Neural progenitor cell (in vitro differentiated cells): Measurements from ENCODE around the gene KLF16. TPM values are rescaled to one million over a fixed set of nuclear protein-coding genes. Genes with fewer than 3 reads are reported as not detected.
A peak's percentile ranks its signal among the peaks of the same experiment; 100 is the strongest.

Experiments used
- DNase-seq: peaks from one replicate; pipeline ENCODE4 v3.0.0-alpha.2; 2016; ENCODE audit warnings: low spot score
- H2AFZ ChIP-seq: fragments of 200-600 bp; sonication (generic); replicated peaks from 2 replicates; pipeline ENCODE4 v1.6.1; 2016; ENCODE audit warnings: antibody characterized with exemption
- H3F3A ChIP-seq: fragments of 200-600 bp; sonication (generic); 2 replicates; pipeline ENCODE4 v1.6.1; 2016; ENCODE audit warnings: antibody characterized with exemption, low read depth
- H3K27ac ChIP-seq: fragments of 200-600 bp; sonication (generic); 2 replicates; pipeline ENCODE4 v1.5.1; 2016; ENCODE audit warnings: mild to moderate bottlenecking
- H3K27me3 ChIP-seq: fragments of 200-600 bp; sonication (generic); 2 replicates; pipeline ENCODE4 v1.6.1; 2016; ENCODE audit warnings: mild to moderate bottlenecking, moderate library complexity
- H3K36me3 ChIP-seq: fragments of 200-600 bp; sonication (generic); 2 replicates; pipeline ENCODE4 v1.5.1; 2016
- H3K4me1 ChIP-seq: fragments of 200-600 bp; sonication (generic); 2 replicates; pipeline ENCODE4 v1.6.1; 2016; ENCODE audit warnings: mixed run types
- H3K4me2 ChIP-seq: fragments of 200-600 bp; sonication (generic); 2 replicates; pipeline ENCODE4 v1.6.1; 2016
- H3K4me3 ChIP-seq: fragments of 200-600 bp; sonication (generic); 2 replicates; pipeline ENCODE4 v1.5.1; 2016
- H3K79me2 ChIP-seq: fragments of 200-600 bp; sonication (generic); 2 replicates; pipeline ENCODE4 v1.6.1; 2016; ENCODE audit warnings: low read depth
- H3K9ac ChIP-seq: fragments of 200-600 bp; sonication (generic); 2 replicates; pipeline ENCODE4 v1.6.1; 2016
- H3K9me3 ChIP-seq: fragments of 200-600 bp; sonication (generic); 2 replicates; pipeline ENCODE4 v1.5.1; 2016; ENCODE audit warnings: low read depth
- H4K20me1 ChIP-seq: fragments of 200-600 bp; sonication (generic); 2 replicates; pipeline ENCODE4 v1.6.1; 2016; ENCODE audit warnings: low read depth
- H3K27ac Mint-ChIP-seq: 3 replicates; pipeline ENCODE4 v1.8.0; 2021; ENCODE audit warnings: mixed read lengths
- H3K27me3 Mint-ChIP-seq: 2 replicates; pipeline ENCODE4 v1.8.0; 2022; ENCODE audit warnings: low read depth, mild to moderate bottlenecking, inconsistent platforms, moderate library complexity, mixed read lengths; ENCODE audit not compliant: insufficient read depth
- H3K36me3 Mint-ChIP-seq: 3 replicates; pipeline ENCODE4 v1.8.0; 2021; ENCODE audit warnings: mixed read lengths
- H3K4me1 Mint-ChIP-seq: 3 replicates; pipeline ENCODE4 v1.8.0; 2021; ENCODE audit warnings: mixed read lengths
- H3K4me3 Mint-ChIP-seq: 3 replicates; pipeline ENCODE4 v1.8.0; 2021; ENCODE audit warnings: mild to moderate bottlenecking, moderate library complexity, mixed read lengths
- H3K9me3 Mint-ChIP-seq: 3 replicates; pipeline ENCODE4 v1.8.0; 2020; ENCODE audit warnings: mixed read lengths
- CTCF ChIP-seq: fragments of 200-600 bp; sonication (generic); IDR thresholded peaks from 2 replicates; pipeline ENCODE4 v1.5.1; 2017; ENCODE audit warnings: antibody characterized with exemption, mild to moderate bottlenecking
- EZH2 ChIP-seq: fragments of 200-600 bp; sonication (generic); IDR thresholded peaks from 2 replicates; pipeline ENCODE4 v1.6.1; 2017; ENCODE audit warnings: antibody characterized with exemption, mild to moderate bottlenecking, moderate library complexity
- EZH2phosphoT487 ChIP-seq: fragments of 200-600 bp; sonication (generic); IDR thresholded peaks from 2 replicates; pipeline ENCODE4 v1.6.1; 2017; ENCODE audit warnings: antibody characterized with exemption
- total RNA-seq: library from RNA; depleted of rRNA; stranded (reverse); fragments of >200 nt; gene quantifications from 2 replicates; pipeline ENCODE4 v1.2.3, GENCODE V29; 2015; ENCODE audit warnings: low replicate concordance

Gene KLF16
- total RNA-seq, 1 donor from 2014 or later, result 1.0 TPM

GRCh38 chr19:1902923-1903322 is 39.5 kb upstream of the KLF16 start:
- Histone ChIP-seq H3K4me1 (peaks cover 13% of the 10 kb centered on the region), H3K27ac (no peak overlapping the region), H3K9ac (no peak overlapping the region), H3K27me3 (no peaks in the 10 kb centered on the region), H4K20me1 (peaks cover 21% of the 10 kb centered on the region), H3K36me3 (no peaks in the 10 kb centered on the region), H3K4me3 (no peak overlapping the region), H3K4me2 (no peak overlapping the region), H3K79me2 (peaks cover 24% of the 10 kb centered on the region), H3K9me3 (no peaks in the 10 kb centered on the region), H3F3A (peaks cover 23% of the 10 kb centered on the region), H2AFZ (no peak overlapping the region)
- no peak for DNase-seq
- Mint-ChIP-seq H3K4me1 (peaks cover 23% of the 10 kb centered on the region), H3K27me3 (peaks cover 3% of the 10 kb centered on the region), H3K27ac (peak overlapping the region; percentile 79), H3K36me3 (peaks cover 2% of the 10 kb centered on the region), H3K9me3 (no peaks in the 10 kb centered on the region), H3K4me3 (no peak overlapping the region)
- TF ChIP-seq CTCF (no peak), EZH2 (no peak), EZH2phosphoT487 (no peak)

- Mint-ChIP-seq H3K4me3 (no peak overlapping the region), H3K27me3 (peaks cover 3% of the 10 kb centered on the region), H3K36me3 (peaks cover 2% of the 10 kb centered on the region), H3K4me1 (peaks cover 29% of the 10 kb centered on the region), H3K9me3 (no peaks in the 10 kb centered on the region), H3K27ac (no peak overlapping the region)
- no peak overlapping the region for H3K9ac ChIP-seq
- peaks cover 13% of the 10 kb centered on the region for H3K4me1 ChIP-seq
- H3K27ac ChIP-seq, result no peak overlapping the region
- peaks cover 12% of the 10 kb centered on the region for H4K20me1 ChIP-seq
- H3K4me2 ChIP-seq, result no peak overlapping the region
- no peak overlapping the region for H2AFZ ChIP-seq
- H3K9me3 ChIP-seq, result no peaks in the 10 kb centered on the region
- no peak for DNase-seq
- no peaks in the 10 kb centered on the region for H3K27me3 ChIP-seq
- H3K79me2 ChIP-seq, result peaks cover 14% of the 10 kb centered on the region
- H3K4me3 ChIP-seq, result no peak overlapping the region
- no peaks in the 10 kb centered on the region for H3K36me3 ChIP-seq
- TF ChIP-seq CTCF (no peak), EZH2 (no peak), EZH2phosphoT487 (no peak)
- H3F3A ChIP-seq, result peaks cover 23% of the 10 kb centered on the region
Observed at GRCh38 chr19:1901940-1902404, 38.6 kb upstream of the KLF16 start.

- Mint-ChIP-seq H3K9me3 (no peaks in the 10 kb centered on the region), H3K27me3 (no peaks in the 10 kb centered on the region), H3K4me3 (no peak overlapping the region), H3K27ac (no peak overlapping the region), H3K36me3 (no peaks in the 10 kb centered on the region), H3K4me1 (peaks cover 8% of the 10 kb centered on the region)
- Histone ChIP-seq H3K4me1 (no peaks in the 10 kb centered on the region), H3K27me3 (no peaks in the 10 kb centered on the region), H3K4me3 (no peak overlapping the region), H3K4me2 (no peak overlapping the region), H3K79me2 (no peaks in the 10 kb centered on the region), H3K36me3 (no peaks in the 10 kb centered on the region), H4K20me1 (no peaks in the 10 kb centered on the region), H3F3A (no peaks in the 10 kb centered on the region), H3K9ac (no peak overlapping the region), H2AFZ (no peak overlapping the region), H3K27ac (no peak overlapping the region), H3K9me3 (no peaks in the 10 kb centered on the region)
- TF ChIP-seq EZH2phosphoT487 (no peak), EZH2 (no peak), CTCF (no peak)
- DNase-seq, result no peak
Observed at GRCh38 chr19:1896508-1896907, 33.1 kb upstream of the KLF16 start.
